K562 (cell line): ENCODE data around the gene ACYP2.

Source experiments
- CTCF ChIP-seq, 3 experiments: IDR thresholded peaks in 2 of 3; conservative IDR thresholded peaks in 1 of 3; 2 replicates each; pipeline ENCODE4 v1.5.1; 2011 to 2012; ENCODE audit warnings: low read length in 3 of 3, mild to moderate bottlenecking in 3 of 3, control low read depth in 2 of 3, improper control_type of control experiment in 1 of 3, inconsistent platforms in 1 of 3, low read depth in 1 of 3, mixed read lengths in 1 of 3, moderate library complexity in 1 of 3; ENCODE audit not compliant: insufficient read depth in 2 of 3
- MXD1 ChIP-seq: fragments of 250-450 bp; sonication (Bioruptor Pico); IDR thresholded peaks from 2 replicates; pipeline ENCODE4 v1.8.0; 2021; ENCODE audit warnings: borderline replicate concordance, mild to moderate bottlenecking, moderate library complexity; ENCODE audit not compliant: poor library complexity, severe bottlenecking
- NR1H2 ChIP-seq: sonication (generic); formaldehyde crosslinking; IDR thresholded peaks from 2 replicates; pipeline ENCODE4 v1.4.0; 2020; ENCODE audit warnings: mild to moderate bottlenecking, missing genetic modification reagents
- PHF8 ChIP-seq: fragments of 200-600 bp; sonication (generic); IDR thresholded peaks from 2 replicates; pipeline ENCODE4 v1.6.1; 2012; ENCODE audit warnings: mixed run types, mild to moderate bottlenecking, inconsistent platforms, low read length, moderate library complexity, borderline replicate concordance
- RAD21 ChIP-seq, 2 experiments: fragments of 250-450 bp in 1 of 2; fragments of 450-650 bp in 1 of 2; sonication (Bioruptor Pico) in 1 of 2; formaldehyde crosslinking in 1 of 2; IDR thresholded peaks in 1 of 2; conservative IDR thresholded peaks in 1 of 2; 2 replicates each; pipeline versions ENCODE4 v1.4.0 to v1.8.0; 2020 to 2022; ENCODE audit warnings: mild to moderate bottlenecking in 2 of 2, moderate library complexity in 1 of 2
- SOX6 ChIP-seq: fragments of 450-650 bp; IDR thresholded peaks from 2 replicates; pipeline ENCODE4 v1.6.1; 2014; ENCODE audit warnings: mild to moderate bottlenecking
- TGIF2 ChIP-seq: sonication (generic); formaldehyde crosslinking; IDR thresholded peaks from 2 replicates; pipeline ENCODE4 v1.8.1; 2022; ENCODE audit warnings: mild to moderate bottlenecking, missing genetic modification reagents, moderate library complexity
- USF1 ChIP-seq: sonication (generic); formaldehyde crosslinking; IDR thresholded peaks from 2 replicates; pipeline ENCODE4 v1.9.0; 2022; ENCODE audit warnings: mild to moderate bottlenecking, missing genetic modification reagents
- ZBTB8A ChIP-seq: fragments of 450-650 bp; IDR thresholded peaks from 2 replicates; pipeline ENCODE4 v1.6.1; 2018; ENCODE audit warnings: mild to moderate bottlenecking, moderate library complexity; ENCODE audit not compliant: partially characterized antibody
- ZNF644 ChIP-seq: fragments of 200-800 bp; sonication (Bioruptor generic); IDR thresholded peaks from 2 replicates; pipeline ENCODE4 v1.6.1; 2016; ENCODE audit warnings: low read depth, missing genetic modification characterization, missing compliant biosample characterization

GRCh38 chr2:54103454-54104314 lies 11.7 kb upstream of the ACYP2 start:
- TF ChIP-seq SOX6 (no peak), TGIF2 (no peak), RAD21 (CRISPR knock-in tag; conservative IDR thresholded peaks at IDR 0.05 in 1 of 2, IDR thresholded peaks at IDR 0.05 in 1 of 2) (no peak), MXD1 (no peak), CTCF (IDR thresholded peaks at IDR 0.05 in 2 of 3, conservative IDR thresholded peaks at IDR 0.05 in 1 of 3; ENCODE audit: insufficient read depth in 2 of 3, low read depth in 1 of 3, low read length in 3 of 3) (no peak), ZBTB8A (no peak), USF1 (CRISPR knock-in tag) (no peak), ZNF644 (tag) (no peak), NR1H2 (CRISPR knock-in tag) (no peak), PHF8 (no peak)
